Erythroblast (primary cell): ENCODE data around the gene CFAP300.

ENCODE experiments used
- GATA1 ChIP-seq: IDR thresholded peaks from 2 replicates; pipeline ENCODE4 v1.6.1; 2011; ENCODE audit warnings: low read depth, mild to moderate bottlenecking, control low read depth, low read length, moderate library complexity
- POLR2A ChIP-seq: IDR thresholded peaks from 2 replicates; pipeline ENCODE4 v1.6.1; 2011; ENCODE audit warnings: mild to moderate bottlenecking, low read length

DNA sequence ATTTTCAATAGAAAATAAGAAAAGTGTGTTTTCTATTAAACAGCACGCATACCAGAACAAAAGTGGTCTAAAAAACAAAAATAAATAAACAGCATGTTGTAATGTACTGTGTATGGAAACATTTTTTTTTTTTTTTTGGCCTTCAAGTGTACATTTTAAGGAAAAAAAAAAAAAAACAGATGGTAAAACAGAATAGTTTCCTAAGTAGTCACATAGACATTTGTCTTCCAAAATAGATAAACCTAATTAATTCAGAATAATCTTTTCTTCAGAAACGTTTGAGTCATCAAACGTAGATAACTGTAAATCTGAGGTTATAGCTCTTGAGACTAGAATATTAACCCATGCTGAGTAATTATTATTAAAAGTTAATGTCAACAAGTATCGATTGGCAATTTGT lies 396 bp upstream of the CFAP300 start:
- TF ChIP-seq POLR2A (no peak), GATA1 (no peak)
